ENCODE measurements around the gene DLD. TPM values are rescaled to one million over a fixed set of nuclear protein-coding genes. Genes with fewer than 3 reads are reported as not detected.

Gene DLD
- total and polyA plus RNA-seq, 12 donors: 21.6 to 616 (median 149) TPM

- H3K36me3 ChIP-seq (replicated peaks in 1 of 2): peaks cover 0 to 35% of the 10 kb centered on the region in 2 donors
- H3K4me3 ChIP-seq: no peak overlapping the region
- H3K9me3 ChIP-seq (replicated peaks in 1 of 3): no peaks in the 10 kb centered on the region
- 91 to 100% (median 93%) methylated on average over 1 of the region's 1 CpG for WGBS, 4 donors
- H3K4me1 ChIP-seq (replicated peaks in 1 of 2): peaks cover 0 to 27% of the 10 kb centered on the region in 2 donors
- TF ChIP-seq POLR2A (IDR thresholded peaks at IDR 0.05) (no peak), CTCF (IDR thresholded peaks at IDR 0.05) (no peak)
- no peaks in the 10 kb centered on the region for H3K27me3 ChIP-seq
- no peak for DNase-seq
- H3K27ac ChIP-seq: no peak overlapping the region
- intact Hi-C loops (cut with DNase I): no loop called here
Observed at GRCh38 chr7:107909445-107909844, 18.5 kb downstream of the DLD start.

- Histone ChIP-seq H3K9me3 (replicated peaks in 1 of 3) (no peaks in the 10 kb centered on the region), H3K27me3 (no peaks in the 10 kb centered on the region), H3K36me3 (replicated peaks in 1 of 2) (peaks cover 0 to 21% of the 10 kb centered on the region in 2 donors), H3K4me3 (no peak overlapping the region), H3K4me1 (replicated peaks in 1 of 2) (peaks cover 0 to 22% of the 10 kb centered on the region in 2 donors), H3K27ac (no peak overlapping the region)
- DNase-seq: no peak
- TF ChIP-seq POLR2A (IDR thresholded peaks at IDR 0.05): no peak
- no peak for TF ChIP-seq CTCF (IDR thresholded peaks at IDR 0.05)
- WGBS, 4 donors: 70 to 98% (median 85%) methylated on average over 2 of the region's 2 CpGs
- intact Hi-C loops (cut with DNase I): no loop called here
Observed at GRCh38 chr7:107911981-107912380, 21.0 kb downstream of the DLD start.

GRCh38 chr7:107913851-107914250 is 22.9 kb downstream of the DLD start:
- intact Hi-C loops (cut with DNase I): no loop called here
- Histone ChIP-seq H3K27ac (no peak overlapping the region), H3K9me3 (replicated peaks in 1 of 3) (no peaks in the 10 kb centered on the region), H3K4me3 (no peak overlapping the region), H3K27me3 (no peaks in the 10 kb centered on the region), H3K4me1 (replicated peaks in 1 of 2) (peaks cover 0 to 13% of the 10 kb centered on the region in 2 donors), H3K36me3 (replicated peaks in 1 of 2) (peaks cover 0 to 34% of the 10 kb centered on the region in 2 donors)
- no peak for DNase-seq
- 91 to 100% (median 98%) methylated on average over 2 of the region's 2 CpGs for WGBS, 4 donors
- no peak for TF ChIP-seq POLR2A (IDR thresholded peaks at IDR 0.05)
- no peak for TF ChIP-seq CTCF (IDR thresholded peaks at IDR 0.05)

GRCh38 chr7:107914831-107915230 is 23.8 kb downstream of the DLD start:
- Histone ChIP-seq H3K27me3 (no peaks in the 10 kb centered on the region), H3K27ac (no peak overlapping the region), H3K4me1 (replicated peaks in 1 of 2) (peaks cover 0 to 13% of the 10 kb centered on the region in 2 donors), H3K36me3 (replicated peaks in 1 of 2) (peaks cover 0 to 37% of the 10 kb centered on the region in 2 donors), H3K4me3 (no peak overlapping the region), H3K9me3 (replicated peaks in 1 of 3) (no peaks in the 10 kb centered on the region)
- TF ChIP-seq CTCF (IDR thresholded peaks at IDR 0.05): no peak
- no peak for TF ChIP-seq POLR2A (IDR thresholded peaks at IDR 0.05)
- intact Hi-C loops (cut with DNase I): no loop called here
- no peak for DNase-seq
- WGBS, 4 donors: 37 to 48% (median 41%) methylated on average over 1 of the region's 1 CpG
